ENCODE data around the gene DUOXA1.

- no peak for TF ChIP-seq POLR2A (IDR thresholded peaks at IDR 0.05)
- no peak for TF ChIP-seq CTCF (IDR thresholded peaks at IDR 0.05)
- no peak for TF ChIP-seq POLR2AphosphoS5 (IDR thresholded peaks at IDR 0.05)
These were observed 21.3 kb upstream of the DUOXA1 start for GRCh38 chr15:45150997-45151396.

Data from prostate gland (tissue), 2 donors.